Measurements from ENCODE around the gene PCSK5. TPM values are rescaled to one million over a fixed set of nuclear protein-coding genes. Genes with fewer than 3 reads are reported as not detected.

The PCSK5 gene
- total and polyA plus RNA-seq, 2 donors (not counting 3 experiments of a cell fraction or from before 2014, with no cell fraction given), result 2.6 to 4.8 TPM

DNA sequence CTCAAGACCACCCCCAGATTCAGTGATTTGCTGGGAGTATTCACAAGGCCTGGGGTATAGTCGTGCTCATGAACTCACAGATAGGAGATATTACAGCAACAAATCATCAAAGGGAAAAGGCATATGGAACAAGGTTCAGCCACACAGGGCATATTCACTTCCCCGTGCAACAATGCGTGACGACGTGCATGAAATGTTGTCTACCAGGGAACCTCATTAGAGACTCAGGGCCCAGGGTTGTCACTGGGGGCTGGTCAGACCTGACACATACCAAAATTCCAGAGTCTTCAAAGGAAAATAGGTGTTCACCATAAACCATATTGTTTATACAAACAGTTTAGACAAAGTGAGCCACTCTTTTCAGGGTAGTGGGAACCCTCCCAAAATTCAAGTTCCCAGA, 291.3 kb downstream of the PCSK5 start:
- BruUV-seq (replicated peaks), result no TSS peak
- CTCF ChIA-PET, result interaction anchor here (1.1 to 1.3 kb wide), 2 partner anchors 12 to 16 kb away, joined by 4 to 5 read pairs; no protein-coding TSS in a partner anchor
- POLR2A ChIA-PET, result no interaction called here
- Histone ChIP-seq H3K36me3 (ENCODE audit: control insufficient read depth in 2 of 2, extremely low read depth in 1 of 2, insufficient read depth in 2 of 2, low read length in 2 of 2) (no peaks in the 10 kb centered on the region), H3K27ac (ENCODE audit: insufficient read depth, low read depth, low read length) (no peak overlapping the region), H3K9ac (replicated peaks; ENCODE audit: extremely low read depth, insufficient read depth, low read length) (no peak overlapping the region), H3K4me1 (ENCODE audit: control insufficient read depth, extremely low read depth, insufficient read depth, low read length) (no peaks in the 10 kb centered on the region), H3K4me3 (replicated peaks in 1 of 3; ENCODE audit: insufficient read depth in 1 of 3, low read depth in 1 of 3, low read length in 3 of 3) (no peak overlapping the region), H4K20me1 (replicated peaks; ENCODE audit: control insufficient read depth, extremely low read depth, insufficient read depth, low read length) (no peaks in the 10 kb centered on the region), H3K9me3 (replicated peaks; ENCODE audit: control insufficient read depth, insufficient read depth, low read length) (no peaks in the 10 kb centered on the region), H3K27me3 (ENCODE audit: control insufficient read depth in 2 of 2, insufficient read depth in 2 of 2, low read length in 2 of 2) (no peaks in the 10 kb centered on the region), H3K9me1 (replicated peaks; ENCODE audit: control insufficient read depth, extremely low read depth, insufficient read depth, low read length) (no peaks in the 10 kb centered on the region), H2AFZ (ENCODE audit: low read depth, low read length) (no peak overlapping the region), H3K4me2 (ENCODE audit: insufficient read depth, low read length) (no peak overlapping the region), H3K79me2 (ENCODE audit: control insufficient read depth, insufficient read depth, low read length) (no peaks in the 10 kb centered on the region)
- FAIRE-seq (no peak), DNase-seq (ENCODE audit: low read depth, low spot score) (no peak)
- intact Hi-C loops (cut with micrococcal nuclease) (loop anchor here (1.0 to 10.0 kb wide), 2 partner anchors 11 to 287 kb away; partner anchors contain the start of gene PCSK5), dilution Hi-C loops (cut with MboI; ENCODE audit: extremely low pct_ligation_motif_present, low sequenced_read_pairs) (no loop called here)
- TF ChIP-seq EZH2 (IDR thresholded peaks at IDR 0.05; ENCODE audit: borderline replicate concordance, low read depth, low read length, severe bottlenecking) (no peak), GATA2 (IDR thresholded peaks at IDR 0.05; ENCODE audit: insufficient read depth, insufficient read length, low read depth, low read length) (no peak), MYC (IDR thresholded peaks at IDR 0.05; ENCODE audit: low read depth, low read length) (no peak), CTCF (IDR thresholded peaks at IDR 0.05; ENCODE audit: extremely low read depth in 1 of 2, insufficient read depth in 1 of 2, low read depth in 1 of 2, low read length in 2 of 2) (no peak), POLR2A (IDR thresholded peaks at IDR 0.05; ENCODE audit: low read depth, low read length) (no peak), FOS (IDR thresholded peaks at IDR 0.05; ENCODE audit: borderline replicate concordance, insufficient read depth, low read length) (no peak), POLR2AphosphoS5 (IDR thresholded peaks at IDR 0.05; ENCODE audit: insufficient read depth, low read depth, low read length) (no peak), JUN (IDR thresholded peaks at IDR 0.05; ENCODE audit: borderline replicate concordance, insufficient read depth, insufficient read length, low read depth) (no peak)
- TF ChIP-seq, protein P1, sequence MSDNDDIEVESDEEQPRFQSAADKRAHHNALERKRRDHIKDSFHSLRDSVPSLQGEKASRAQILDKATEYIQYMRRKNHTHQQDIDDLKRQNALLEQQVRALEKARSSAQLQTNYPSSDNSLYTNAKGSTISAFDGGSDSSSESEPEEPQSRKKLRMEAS (IDR thresholded peaks at IDR 0.05; ENCODE audit: insufficient read depth, insufficient read length), result no peak
